GM18858 (cell line): Measurements from ENCODE around the gene TFB1M.
"Not testable (repeated sequence)": the region's sequence is repeated elsewhere in the genome, so short reads cannot be mapped to it uniquely, and the experiment has no call there.

Experiments used
- ATAC-seq: cut with Tn5 transposase; IDR thresholded peaks from one replicate; pipeline ENCODE4 v1.9.1; 2021; ENCODE audit not compliant: unreplicated experiment

Gene TFB1M

GRCh38 chr6:155244434-155244833, 69.8 kb downstream of the TFB1M start:
- ATAC-seq, result no peak

- ATAC-seq, result no peak
Observed at GRCh38 chr6:155241966-155242365, 72.3 kb downstream of the TFB1M start.

- no peak for ATAC-seq
Observed at GRCh38 chr6:155240905-155241600, 73.2 kb downstream of the TFB1M start.

GRCh38 chr6:155237613-155238012, 76.7 kb downstream of the TFB1M start:
- ATAC-seq, result no peak

GRCh38 chr6:155235087-155235486, 79.2 kb downstream of the TFB1M start:
- ATAC-seq, result no peak

- no peak for ATAC-seq
Observed at GRCh38 chr6:155234687-155235086, 79.6 kb downstream of the TFB1M start.

- ATAC-seq, result no peak
Observed at GRCh38 chr6:155234167-155234566, 80.1 kb downstream of the TFB1M start.

- ATAC-seq, result no peak
Observed at GRCh38 chr6:155232848-155233247, 81.4 kb downstream of the TFB1M start.

- not testable (repeated sequence) for ATAC-seq
Observed at GRCh38 chr6:155230975-155231374, 83.3 kb downstream of the TFB1M start.

GRCh38 chr6:155228546-155229166, 85.6 kb downstream of the TFB1M start:
- ATAC-seq, result no peak

- no peak for ATAC-seq
Observed at GRCh38 chr6:155227046-155227445, 87.2 kb downstream of the TFB1M start.

GRCh38 chr6:155224618-155225017, 89.7 kb downstream of the TFB1M start:
- ATAC-seq, result no peak

- ATAC-seq, result peak; percentile 97
Observed at GRCh38 chr6:155223646-155224451, 90.4 kb downstream of the TFB1M start.

GRCh38 chr6:155222506-155222905, 91.8 kb downstream of the TFB1M start:
- no peak for ATAC-seq

- ATAC-seq, result no peak
Observed at GRCh38 chr6:155221086-155221485, 93.2 kb downstream of the TFB1M start.

- ATAC-seq, result no peak
Observed at GRCh38 chr6:155219858-155220301, 94.4 kb downstream of the TFB1M start.

- no peak for ATAC-seq
Observed at GRCh38 chr6:155219299-155219698, 95.0 kb downstream of the TFB1M start.

GRCh38 chr6:155218711-155219110, 95.6 kb downstream of the TFB1M start:
- ATAC-seq, result not testable (repeated sequence)

GRCh38 chr6:155216312-155217046, 97.8 kb downstream of the TFB1M start:
- ATAC-seq, result no peak

GRCh38 chr6:155215906-155216305, 98.4 kb downstream of the TFB1M start:
- ATAC-seq, result no peak
